ENCODE data around the gene KCNMA1.
"Not testable (repeated sequence)": the region's sequence is repeated elsewhere in the genome, so short reads cannot be mapped to it uniquely, and the experiment has no call there.

KCNMA1 gene

GRCh38 chr10:77392236-77392721, 245.3 kb downstream of the KCNMA1 start:
- H3K4me1 ChIP-seq (ENCODE audit: insufficient read depth, insufficient read length) = peaks cover 5% of the 10 kb centered on the region
- no peak overlapping the region for H3K4me3 ChIP-seq (ENCODE audit: insufficient read length, low read depth)
- no peak for TF ChIP-seq YY1 (IDR thresholded peaks at IDR 0.05; ENCODE audit: insufficient read depth, insufficient read length)
- no peak for TF ChIP-seq ZNF274 (IDR thresholded peaks at IDR 0.05; ENCODE audit: low read depth, low read length)
- H3K36me3 ChIP-seq (ENCODE audit: insufficient read depth, insufficient read length, low read length) = no peaks in the 10 kb centered on the region
- H3K27me3 ChIP-seq (ENCODE audit: insufficient read depth, insufficient read length) = no peaks in the 10 kb centered on the region
- no peak overlapping the region for H3K9ac ChIP-seq (ENCODE audit: insufficient read length, low read depth)
- DNase-seq (ENCODE audit: low read depth, low spot score) = no peak
- H3K9me3 ChIP-seq (ENCODE audit: insufficient read depth, low read length) = no peaks in the 10 kb centered on the region

GRCh38 chr10:77391605-77392235, 245.9 kb downstream of the KCNMA1 start:
- Histone ChIP-seq H3K4me1 (ENCODE audit: insufficient read depth, insufficient read length) (peaks cover 5% of the 10 kb centered on the region), H3K9ac (ENCODE audit: insufficient read length, low read depth) (no peak overlapping the region), H3K4me3 (ENCODE audit: insufficient read length, low read depth) (no peak overlapping the region), H3K36me3 (ENCODE audit: insufficient read depth, insufficient read length, low read length) (no peaks in the 10 kb centered on the region), H3K27me3 (ENCODE audit: insufficient read depth, insufficient read length) (no peaks in the 10 kb centered on the region), H3K9me3 (ENCODE audit: insufficient read depth, low read length) (no peaks in the 10 kb centered on the region)
- no peak for TF ChIP-seq YY1 (IDR thresholded peaks at IDR 0.05; ENCODE audit: insufficient read depth, insufficient read length)
- no peak for TF ChIP-seq ZNF274 (IDR thresholded peaks at IDR 0.05; ENCODE audit: low read depth, low read length)
- TF ChIP-seq SUZ12 (IDR thresholded peaks at IDR 0.05; ENCODE audit: extremely low read depth, insufficient read depth, insufficient read length) = no peak
- peak; percentile 81 for DNase-seq (ENCODE audit: low read depth, low spot score)

GRCh38 chr10:77390481-77390891, 247.1 kb downstream of the KCNMA1 start:
- DNase-seq (ENCODE audit: low read depth, low spot score) = no peak
- H3K9ac ChIP-seq (ENCODE audit: insufficient read length, low read depth) = no peak overlapping the region

GRCh38 chr10:77388571-77389100, 249.0 kb downstream of the KCNMA1 start:
- Histone ChIP-seq H3K9ac (ENCODE audit: insufficient read length, low read depth) (no peak overlapping the region), H3K36me3 (ENCODE audit: insufficient read depth, insufficient read length, low read length) (no peaks in the 10 kb centered on the region), H3K4me3 (ENCODE audit: insufficient read length, low read depth) (no peak overlapping the region), H3K9me3 (ENCODE audit: insufficient read depth, low read length) (no peaks in the 10 kb centered on the region), H3K27me3 (ENCODE audit: insufficient read depth, insufficient read length) (no peaks in the 10 kb centered on the region), H3K4me1 (ENCODE audit: insufficient read depth, insufficient read length) (peaks cover 5% of the 10 kb centered on the region)
- TF ChIP-seq SUZ12 (IDR thresholded peaks at IDR 0.05; ENCODE audit: extremely low read depth, insufficient read depth, insufficient read length) (no peak), YY1 (IDR thresholded peaks at IDR 0.05; ENCODE audit: insufficient read depth, insufficient read length) (no peak), ZNF274 (IDR thresholded peaks at IDR 0.05; ENCODE audit: low read depth, low read length) (no peak)
- no peak for DNase-seq (ENCODE audit: low read depth, low spot score)

More at GRCh38 chr10:77390481-77390891, 247.1 kb downstream of the KCNMA1 start:
- Histone ChIP-seq H3K36me3 (ENCODE audit: insufficient read depth, insufficient read length, low read length) (no peaks in the 10 kb centered on the region), H3K27me3 (ENCODE audit: insufficient read depth, insufficient read length) (no peaks in the 10 kb centered on the region), H3K9me3 (ENCODE audit: insufficient read depth, low read length) (no peaks in the 10 kb centered on the region), H3K4me3 (ENCODE audit: insufficient read length, low read depth) (no peak overlapping the region), H3K4me1 (ENCODE audit: insufficient read depth, insufficient read length) (peaks cover 5% of the 10 kb centered on the region)
- TF ChIP-seq YY1 (IDR thresholded peaks at IDR 0.05; ENCODE audit: insufficient read depth, insufficient read length) (no peak), ZNF274 (IDR thresholded peaks at IDR 0.05; ENCODE audit: low read depth, low read length) (no peak), SUZ12 (IDR thresholded peaks at IDR 0.05; ENCODE audit: extremely low read depth, insufficient read depth, insufficient read length) (no peak)

GRCh38 chr10:77387701-77388100, 249.9 kb downstream of the KCNMA1 start:
- not testable (repeated sequence) for DNase-seq (ENCODE audit: low read depth, low spot score); H3K4me3 ChIP-seq (ENCODE audit: insufficient read length, low read depth); H3K4me1 ChIP-seq (ENCODE audit: insufficient read depth, insufficient read length); H3K9me3 ChIP-seq (ENCODE audit: insufficient read depth, low read length); H3K9ac ChIP-seq (ENCODE audit: insufficient read length, low read depth); H3K36me3 ChIP-seq (ENCODE audit: insufficient read depth, insufficient read length, low read length); H3K27me3 ChIP-seq (ENCODE audit: insufficient read depth, insufficient read length)

GRCh38 chr10:77387247-77387646, 250.4 kb downstream of the KCNMA1 start:
- TF ChIP-seq YY1 (IDR thresholded peaks at IDR 0.05; ENCODE audit: insufficient read depth, insufficient read length) (no peak), ZNF274 (IDR thresholded peaks at IDR 0.05; ENCODE audit: low read depth, low read length) (no peak), SUZ12 (IDR thresholded peaks at IDR 0.05; ENCODE audit: extremely low read depth, insufficient read depth, insufficient read length) (no peak)
- Histone ChIP-seq H3K9ac (ENCODE audit: insufficient read length, low read depth) (no peak overlapping the region), H3K4me3 (ENCODE audit: insufficient read length, low read depth) (no peak overlapping the region), H3K4me1 (ENCODE audit: insufficient read depth, insufficient read length) (peaks cover 4% of the 10 kb centered on the region), H3K27me3 (ENCODE audit: insufficient read depth, insufficient read length) (no peaks in the 10 kb centered on the region), H3K9me3 (ENCODE audit: insufficient read depth, low read length) (no peaks in the 10 kb centered on the region), H3K36me3 (ENCODE audit: insufficient read depth, insufficient read length, low read length) (no peaks in the 10 kb centered on the region)
- DNase-seq (ENCODE audit: low read depth, low spot score) = no peak

GRCh38 chr10:77386838-77387237, 250.8 kb downstream of the KCNMA1 start:
- DNase-seq (ENCODE audit: low read depth, low spot score) = no peak
- H3K9ac ChIP-seq (ENCODE audit: insufficient read length, low read depth) = no peak overlapping the region
- TF ChIP-seq SUZ12 (IDR thresholded peaks at IDR 0.05; ENCODE audit: extremely low read depth, insufficient read depth, insufficient read length) = no peak
- TF ChIP-seq YY1 (IDR thresholded peaks at IDR 0.05; ENCODE audit: insufficient read depth, insufficient read length) = no peak

More at GRCh38 chr10:77386838-77387237, 250.8 kb downstream of the KCNMA1 start:
- Histone ChIP-seq H3K9me3 (ENCODE audit: insufficient read depth, low read length) (no peaks in the 10 kb centered on the region), H3K36me3 (ENCODE audit: insufficient read depth, insufficient read length, low read length) (no peaks in the 10 kb centered on the region), H3K4me3 (ENCODE audit: insufficient read length, low read depth) (no peak overlapping the region), H3K4me1 (ENCODE audit: insufficient read depth, insufficient read length) (peaks cover 3% of the 10 kb centered on the region), H3K27me3 (ENCODE audit: insufficient read depth, insufficient read length) (no peaks in the 10 kb centered on the region)

All from NT2/D1 (cell line).